ENCODE data around the gene SLC25A23. TPM values are rescaled to one million over a fixed set of nuclear protein-coding genes. Genes with fewer than 3 reads are reported as not detected.

The SLC25A23 gene
- total and polyA plus RNA-seq, 2 experiments from 2014 or later, result 25.7 to 96.4 TPM

- TF ChIP-seq REST (IDR thresholded peaks at IDR 0.05; ENCODE audit: unreplicated experiment), result no peak
- TF ChIP-seq JUNB (IDR thresholded peaks at IDR 0.05; ENCODE audit: unreplicated experiment), result no peak
- TF ChIP-seq POLR2AphosphoS5 (IDR thresholded peaks at IDR 0.05; ENCODE audit: low read depth), result no peak
- no peak for TF ChIP-seq EZH2phosphoT487 (IDR thresholded peaks at IDR 0.05; ENCODE audit: unreplicated experiment)
- no peak for TF ChIP-seq ZNF331 (CRISPR knock-in tag; IDR thresholded peaks at IDR 0.05; ENCODE audit: low read depth)
- no peak for TF ChIP-seq ETS1 (IDR thresholded peaks at IDR 0.05)
- no peak for TF ChIP-seq ZNF114 (CRISPR knock-in tag; IDR thresholded peaks at IDR 0.05)
These were observed 19.2 kb upstream of the SLC25A23 start (continued) for GRCh38 chr19:6478815-6479214.

GRCh38 chr19:6476896-6477431 lies 17.4 kb upstream of the SLC25A23 start:
- H3F3A ChIP-seq (replicated peaks; ENCODE audit: low read depth), result no peaks in the 10 kb centered on the region

More at GRCh38 chr19:6476896-6477431, 17.4 kb upstream of the SLC25A23 start:
- Mint-ChIP-seq H3K36me3 (ENCODE audit: low read depth) (no peaks in the 10 kb centered on the region), H3K4me1 (peaks cover 11% of the 10 kb centered on the region; the same call in 2 of the 3 replicates), H3K27ac (no peak overlapping the region), H3K27me3 (ENCODE audit: insufficient read depth, low read depth, poor library complexity) (peaks cover 8% of the 10 kb centered on the region), H3K9me3 (no peaks in the 10 kb centered on the region; the same call in 2 of the 3 replicates), H3K4me3 (peak overlapping the region; percentile 85)
- H3K27ac ChIP-seq (ENCODE audit: low read depth), result no peak overlapping the region
- no peaks in the 10 kb centered on the region for H4K20me1 ChIP-seq (replicated peaks; ENCODE audit: insufficient read depth)
- no peaks in the 10 kb centered on the region for H3K79me2 ChIP-seq (replicated peaks; ENCODE audit: insufficient read depth)
- peak overlapping the region; percentile 82 for H2AFZ ChIP-seq
- peaks cover 14% of the 10 kb centered on the region for H3K27me3 ChIP-seq (ENCODE audit: insufficient read depth)
- H3K4me2 ChIP-seq, result peak overlapping the region; percentile 93
- ATAC-seq, result peak; percentile 4
- no peak for DNase-seq (ENCODE audit: low spot score)
- H3K36me3 ChIP-seq (ENCODE audit: insufficient read depth), result no peaks in the 10 kb centered on the region
- no peaks in the 10 kb centered on the region for H3K9me2 ChIP-seq (ENCODE audit: insufficient read depth)
- H3K4me3 ChIP-seq, result peak overlapping the region; percentile 56
- TF ChIP-seq ZNF462 (CRISPR knock-in tag; IDR thresholded peaks at IDR 0.05), result no peak
- TF ChIP-seq POLR2AphosphoS5 (IDR thresholded peaks at IDR 0.05; ENCODE audit: low read depth), result 0 out of 2 replicates have a peak, but pooled peaks have one; percentile 35
- no peak for TF ChIP-seq STAT1 (IDR thresholded peaks at IDR 0.05; ENCODE audit: unreplicated experiment)
- peaks cover 7% of the 10 kb centered on the region for H3K4me1 ChIP-seq (ENCODE audit: insufficient read depth)
